DOHH2 (cell line): ENCODE data around the gene ORM1.

Experiments
- H3F3A ChIP-seq: fragments of 200-600 bp; sonication (generic), shearing (Covaris generic); 2 replicates; pipeline ENCODE4 v1.6.0; 2016; ENCODE audit warnings: antibody characterized with exemption, mild to moderate bottlenecking; ENCODE audit not compliant: control insufficient read depth, insufficient read depth
- H3K27ac ChIP-seq: fragments of 200-600 bp; sonication (generic); 2 replicates; pipeline ENCODE4 v1.5.1; 2014; ENCODE audit warnings: low read depth, mild to moderate bottlenecking, low read length, moderate library complexity
- H3K27me3 ChIP-seq: fragments of 200-600 bp; sonication (generic); 2 replicates; pipeline ENCODE4 v1.6.1; 2014; ENCODE audit warnings: mild to moderate bottlenecking, low read length, mixed read lengths; ENCODE audit not compliant: control insufficient read depth
- H3K36me3 ChIP-seq: fragments of 200-600 bp; sonication (generic); 2 replicates; pipeline ENCODE4 v1.6.1; 2014; ENCODE audit warnings: mild to moderate bottlenecking, low read length, moderate library complexity, mixed read lengths; ENCODE audit not compliant: control insufficient read depth
- H3K4me1 ChIP-seq: fragments of 200-600 bp; sonication (generic); 2 replicates; pipeline ENCODE4 v1.6.1; 2014; ENCODE audit warnings: mild to moderate bottlenecking, low read length, mixed read lengths; ENCODE audit not compliant: control insufficient read depth
- H3K4me2 ChIP-seq: fragments of 200-600 bp; sonication (generic); 2 replicates; pipeline ENCODE4 v1.6.0; 2014; ENCODE audit warnings: mild to moderate bottlenecking, low read length, moderate library complexity
- H3K4me3 ChIP-seq: fragments of 200-600 bp; sonication (generic); 2 replicates; pipeline ENCODE4 v1.5.1; 2014; ENCODE audit warnings: mild to moderate bottlenecking, low read length, mixed read lengths
- H3K79me2 ChIP-seq: fragments of 200-600 bp; sonication (generic); 2 replicates; pipeline ENCODE4 v1.6.1; 2014; ENCODE audit warnings: mild to moderate bottlenecking, low read length, mixed read lengths; ENCODE audit not compliant: control insufficient read depth
- H3K9me2 ChIP-seq: fragments of 200-600 bp; sonication (generic); replicated peaks from 2 replicates; pipeline ENCODE4 v1.6.1; 2014; ENCODE audit warnings: mild to moderate bottlenecking, low read length, mixed read lengths; ENCODE audit not compliant: control insufficient read depth
- H3K9me3 ChIP-seq: fragments of 200-600 bp; sonication (generic); 2 replicates; pipeline ENCODE4 v1.6.1; 2014; ENCODE audit warnings: antibody characterized with exemption, low read length, mixed read lengths; ENCODE audit not compliant: control insufficient read depth, insufficient read depth
- H4K20me1 ChIP-seq: fragments of 200-600 bp; sonication (generic); 2 replicates; pipeline ENCODE4 v1.6.0; 2014; ENCODE audit warnings: low read depth, mild to moderate bottlenecking, antibody characterized with exemption, low read length, moderate library complexity; ENCODE audit not compliant: control insufficient read depth, insufficient read depth
- EZH2phosphoT487 ChIP-seq: fragments of 200-600 bp; sonication (generic); IDR thresholded peaks from 2 replicates; pipeline ENCODE4 v1.6.1; 2017; ENCODE audit warnings: borderline replicate concordance, mild to moderate bottlenecking, antibody characterized with exemption, low read length, moderate library complexity, mixed read lengths
- TF ChIP-seq, protein P1 (sequence below): fragments of 200-600 bp; sonication (generic); IDR thresholded peaks from one replicate; pipeline ENCODE4 v1.5.1; 2014; ENCODE audit warnings: antibody characterized with exemption, mild to moderate bottlenecking, low read depth, low read length; ENCODE audit not compliant: poor library complexity, severe bottlenecking

The ORM1 gene

DNA sequence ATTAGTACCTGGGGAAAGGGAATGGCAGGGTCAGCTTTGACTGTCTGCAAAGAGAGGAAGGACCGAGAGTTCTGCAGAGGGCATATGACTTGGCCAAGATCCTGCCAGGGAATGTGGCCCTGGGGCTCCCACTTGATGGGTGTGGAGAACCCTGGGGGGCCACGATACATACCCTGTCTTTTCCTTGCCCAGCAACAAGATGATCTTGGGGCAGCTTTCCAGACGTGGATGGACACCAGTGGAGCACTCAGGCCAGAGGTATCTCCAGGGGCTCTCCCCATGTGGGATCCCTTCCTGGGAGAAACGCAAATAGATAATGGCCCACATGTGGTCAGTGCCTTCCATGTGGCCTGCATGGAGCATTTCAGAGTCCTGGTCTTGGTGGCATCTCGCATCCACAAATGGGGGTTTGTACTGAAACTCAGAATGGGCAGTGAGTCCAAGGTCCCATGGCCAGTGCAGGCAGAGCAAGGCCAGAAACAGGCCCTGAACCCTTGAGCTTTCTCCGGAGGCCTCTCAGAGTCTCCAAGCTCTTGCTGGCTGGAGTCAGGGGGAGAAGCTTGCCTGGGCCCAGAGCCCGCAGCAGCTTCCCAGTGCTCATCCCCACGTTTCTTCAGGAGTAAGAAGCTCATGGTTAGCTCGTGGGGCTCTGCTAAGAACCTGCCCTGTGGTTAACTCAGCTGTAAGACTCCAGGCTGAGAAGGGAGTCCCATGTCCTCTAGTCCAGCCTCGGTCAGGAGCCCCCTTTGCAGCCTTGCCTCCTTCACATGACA lies 18.3 kb upstream of the ORM1 start:
- no peaks in the 10 kb centered on the region for H3K27me3 ChIP-seq
- no peaks in the 10 kb centered on the region for H3F3A ChIP-seq
- no peaks in the 10 kb centered on the region for H4K20me1 ChIP-seq
- H3K36me3 ChIP-seq, result no peaks in the 10 kb centered on the region
- no peak overlapping the region for H3K4me2 ChIP-seq
- H3K4me1 ChIP-seq, result peaks cover 5% of the 10 kb centered on the region
- H3K9me2 ChIP-seq, result no peaks in the 10 kb centered on the region
- H3K4me3 ChIP-seq, result no peak overlapping the region
- TF ChIP-seq EZH2phosphoT487, result no peak
- TF ChIP-seq, protein P1, sequence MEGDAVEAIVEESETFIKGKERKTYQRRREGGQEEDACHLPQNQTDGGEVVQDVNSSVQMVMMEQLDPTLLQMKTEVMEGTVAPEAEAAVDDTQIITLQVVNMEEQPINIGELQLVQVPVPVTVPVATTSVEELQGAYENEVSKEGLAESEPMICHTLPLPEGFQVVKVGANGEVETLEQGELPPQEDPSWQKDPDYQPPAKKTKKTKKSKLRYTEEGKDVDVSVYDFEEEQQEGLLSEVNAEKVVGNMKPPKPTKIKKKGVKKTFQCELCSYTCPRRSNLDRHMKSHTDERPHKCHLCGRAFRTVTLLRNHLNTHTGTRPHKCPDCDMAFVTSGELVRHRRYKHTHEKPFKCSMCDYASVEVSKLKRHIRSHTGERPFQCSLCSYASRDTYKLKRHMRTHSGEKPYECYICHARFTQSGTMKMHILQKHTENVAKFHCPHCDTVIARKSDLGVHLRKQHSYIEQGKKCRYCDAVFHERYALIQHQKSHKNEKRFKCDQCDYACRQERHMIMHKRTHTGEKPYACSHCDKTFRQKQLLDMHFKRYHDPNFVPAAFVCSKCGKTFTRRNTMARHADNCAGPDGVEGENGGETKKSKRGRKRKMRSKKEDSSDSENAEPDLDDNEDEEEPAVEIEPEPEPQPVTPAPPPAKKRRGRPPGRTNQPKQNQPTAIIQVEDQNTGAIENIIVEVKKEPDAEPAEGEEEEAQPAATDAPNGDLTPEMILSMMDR, result no peak
- no peaks in the 10 kb centered on the region for H3K9me3 ChIP-seq
- H3K27ac ChIP-seq, result no peak overlapping the region
- no peaks in the 10 kb centered on the region for H3K79me2 ChIP-seq

DNA sequence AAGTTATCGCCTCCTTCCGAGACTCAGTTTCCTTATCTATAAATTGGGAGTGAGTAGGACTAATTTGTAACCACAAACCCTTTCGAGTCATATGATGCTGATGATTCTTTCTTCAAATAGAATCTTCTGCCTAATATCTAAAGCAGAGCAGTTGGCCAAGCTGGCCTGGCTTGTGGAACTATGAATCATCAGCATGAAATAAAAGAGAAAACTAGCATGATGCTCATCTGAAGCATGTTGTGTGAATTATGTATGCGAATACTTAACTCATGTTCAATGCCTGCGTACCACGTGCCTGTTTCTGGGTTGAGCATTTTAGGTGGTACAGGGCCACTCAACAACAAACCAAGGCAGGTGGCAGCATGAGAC lies 15.0 kb upstream of the ORM1 start:
- Histone ChIP-seq H3K9me3 (no peaks in the 10 kb centered on the region), H3K36me3 (no peaks in the 10 kb centered on the region), H3F3A (no peaks in the 10 kb centered on the region), H3K27ac (no peak overlapping the region), H3K4me1 (peaks cover 5% of the 10 kb centered on the region), H3K27me3 (no peaks in the 10 kb centered on the region), H3K9me2 (no peaks in the 10 kb centered on the region), H3K4me2 (no peak overlapping the region), H4K20me1 (no peaks in the 10 kb centered on the region), H3K79me2 (no peaks in the 10 kb centered on the region), H3K4me3 (no peak overlapping the region)
- no peak for TF ChIP-seq EZH2phosphoT487
- TF ChIP-seq, protein P1, result no peak

DNA sequence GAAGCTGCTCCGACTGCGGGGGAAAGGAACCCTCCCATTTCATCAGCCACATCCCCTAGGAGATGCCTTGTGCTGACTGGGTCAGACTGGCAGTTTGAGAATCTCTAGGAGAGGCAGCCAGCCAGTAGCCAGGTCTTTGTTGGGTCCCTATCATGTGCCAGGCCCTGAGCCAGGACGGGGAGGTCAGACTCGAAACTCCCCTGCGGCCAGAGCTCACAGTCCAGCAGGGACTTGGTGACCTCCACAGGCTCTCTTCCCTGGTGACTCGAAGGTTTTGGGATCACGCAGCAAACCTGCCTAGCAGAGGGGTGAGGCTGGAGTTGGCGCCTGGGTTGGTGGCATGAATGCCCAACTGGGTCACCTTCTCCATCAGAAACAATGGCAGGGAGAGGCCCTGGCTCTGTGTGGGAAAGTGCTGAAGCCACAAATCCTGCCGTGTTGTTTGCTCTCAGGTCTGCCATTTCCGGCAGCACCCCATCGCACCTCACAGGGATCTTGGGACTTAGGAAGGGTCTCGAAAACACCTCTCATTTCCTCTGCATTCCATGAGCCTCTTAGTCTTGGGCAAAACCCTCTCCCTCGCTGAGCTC lies 14.4 kb upstream of the ORM1 start:
- Histone ChIP-seq H3K9me2 (no peaks in the 10 kb centered on the region), H3K27ac (no peak overlapping the region), H3F3A (no peaks in the 10 kb centered on the region), H3K27me3 (no peaks in the 10 kb centered on the region), H3K4me3 (no peak overlapping the region), H3K36me3 (no peaks in the 10 kb centered on the region), H4K20me1 (no peaks in the 10 kb centered on the region), H3K4me1 (peaks cover 5% of the 10 kb centered on the region), H3K9me3 (no peaks in the 10 kb centered on the region), H3K4me2 (no peak overlapping the region), H3K79me2 (no peaks in the 10 kb centered on the region)
- no peak for TF ChIP-seq EZH2phosphoT487
- TF ChIP-seq, protein P1, result no peak
